CMK (cell line): Measurements from ENCODE around the gene COLEC12.

Experiments used
- DNase-seq: peaks from one replicate; pipeline ENCODE4 v3.0.0-alpha.2; 2010; ENCODE audit warnings: low read depth

The COLEC12 gene

DNA sequence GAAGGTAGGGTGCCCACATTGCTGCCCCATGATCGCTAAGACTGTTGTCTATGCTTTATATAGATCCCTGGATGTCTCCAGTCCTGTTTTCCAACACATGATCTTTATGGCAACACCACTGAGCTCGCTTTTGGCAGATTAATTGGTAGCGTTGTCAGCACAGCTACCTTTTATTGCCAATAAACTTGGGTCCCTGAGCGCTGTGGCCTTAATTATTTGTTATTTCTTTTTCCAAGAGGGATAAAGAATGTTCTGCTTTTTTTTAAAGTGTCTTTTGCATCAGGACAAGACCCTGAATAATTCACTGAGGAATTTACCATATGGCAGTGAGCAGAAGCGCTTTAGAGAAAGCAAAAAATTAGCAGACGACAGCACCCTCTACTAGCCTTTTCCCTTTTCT, 113.5 kb downstream of the COLEC12 start:
- no peak for DNase-seq

DNA sequence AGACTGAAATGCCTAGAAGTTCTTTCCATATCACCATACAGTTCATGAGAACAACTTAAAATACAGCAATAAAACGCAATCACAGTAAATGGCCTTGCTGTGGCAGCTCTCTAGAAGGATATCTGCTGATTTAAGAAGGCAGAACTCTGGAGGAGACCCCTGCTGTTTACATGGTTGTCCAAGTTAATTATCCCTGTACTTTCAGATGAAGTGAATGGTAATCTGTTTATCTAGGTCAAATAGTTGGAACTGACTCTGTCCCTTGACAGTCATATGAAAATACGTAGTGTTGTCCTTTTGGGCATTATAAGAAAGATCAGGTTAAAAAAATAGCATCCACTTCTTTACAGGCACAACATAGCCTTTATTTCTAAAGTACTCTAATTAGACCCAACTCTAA, 115.6 kb downstream of the COLEC12 start:
- DNase-seq: no peak

DNA sequence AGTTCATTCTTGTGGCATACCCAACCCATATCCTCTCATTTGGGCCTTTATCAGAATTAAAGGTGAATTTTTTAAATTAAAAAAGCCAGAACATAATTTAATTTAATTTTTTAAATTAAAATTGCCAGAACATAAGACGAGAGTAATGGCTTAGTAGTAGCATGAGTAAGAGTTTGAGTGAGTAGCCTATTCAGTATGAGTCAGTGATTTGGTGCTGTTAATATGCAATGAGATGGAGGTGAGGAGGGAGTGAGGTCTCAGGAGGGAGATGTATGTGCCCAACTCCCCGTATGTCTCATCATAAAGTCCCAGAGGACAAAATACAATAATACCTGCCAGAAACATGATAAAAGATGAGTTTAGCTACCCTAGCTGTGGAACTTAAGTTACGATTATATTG, 117.4 kb downstream of the COLEC12 start:
- DNase-seq: no peak

DNA sequence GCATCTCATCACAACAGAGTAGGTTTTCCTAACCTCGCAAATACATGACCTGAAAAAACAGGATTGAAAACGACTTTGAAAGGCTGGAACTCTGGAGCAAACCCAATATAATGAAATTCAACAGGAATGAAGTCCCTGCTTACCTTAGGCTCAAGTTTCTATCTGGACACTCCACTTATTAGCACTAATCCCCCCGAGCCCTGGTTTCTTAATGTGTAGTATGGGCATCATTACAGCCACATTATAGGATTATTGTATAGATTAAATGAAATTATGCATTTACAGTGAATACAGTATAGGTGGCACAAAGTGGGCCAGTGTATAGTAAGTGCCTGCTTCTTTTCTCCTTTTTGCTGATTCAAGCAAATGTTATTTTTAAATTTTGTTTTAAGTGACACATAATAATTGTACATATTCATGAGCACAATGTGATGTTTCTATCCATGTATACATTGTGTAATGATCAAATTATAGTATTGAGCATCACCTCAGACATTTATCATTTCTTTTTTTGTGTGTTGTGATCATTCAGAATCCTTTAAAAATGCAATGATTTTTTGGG, 118.0 kb downstream of the COLEC12 start:
- no peak for DNase-seq

DNA sequence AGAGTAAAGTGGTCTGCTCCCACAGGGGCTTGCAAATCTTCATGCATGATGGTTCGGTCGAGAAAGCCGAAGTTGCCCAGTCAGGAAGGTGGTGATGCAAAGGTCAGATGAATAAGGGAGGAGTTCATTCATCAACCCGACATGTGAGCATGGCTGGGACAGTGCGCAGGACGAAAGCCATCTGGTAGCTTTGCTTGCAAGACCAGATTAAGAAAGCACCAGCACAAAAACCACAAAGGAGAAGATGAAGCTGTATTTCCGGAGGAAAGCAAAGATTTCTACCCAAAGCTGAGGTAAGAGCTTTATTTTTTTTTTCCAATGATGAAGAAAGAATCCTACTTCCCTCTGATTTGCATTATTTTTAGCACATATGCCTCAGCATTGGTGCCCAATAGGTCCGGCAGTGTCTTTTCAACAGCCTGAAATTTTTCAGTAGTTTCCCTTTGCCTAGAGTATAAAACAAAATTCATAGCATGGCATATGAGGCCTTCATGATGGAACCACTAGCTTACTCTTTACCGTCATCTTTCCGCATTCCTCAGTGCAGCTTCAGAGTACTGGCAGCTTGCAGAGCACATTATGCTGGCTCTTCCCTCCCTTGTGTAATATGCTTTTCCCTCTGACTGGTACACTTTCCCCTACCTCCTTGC, 120.7 kb downstream of the COLEC12 start:
- no peak for DNase-seq

DNA sequence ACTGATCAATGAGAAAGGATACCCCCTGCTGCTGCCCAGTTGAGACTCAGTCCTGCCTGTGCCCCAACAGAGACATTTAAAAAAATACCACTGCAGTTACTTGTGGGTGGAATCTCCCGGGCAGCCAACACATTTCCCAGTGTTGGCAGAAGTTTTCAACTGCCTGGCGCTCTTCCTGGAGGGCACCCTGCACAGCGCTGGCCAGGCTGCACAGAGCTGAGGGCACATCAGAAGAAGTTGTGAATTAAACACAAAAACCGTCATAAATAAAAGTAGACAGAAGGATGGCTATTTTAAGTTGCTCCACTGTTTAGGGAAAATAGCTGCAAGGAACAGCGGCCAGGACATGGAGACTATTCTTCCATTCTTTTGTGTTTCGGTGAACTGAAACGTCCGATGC, 122.4 kb downstream of the COLEC12 start:
- DNase-seq: no peak

DNA sequence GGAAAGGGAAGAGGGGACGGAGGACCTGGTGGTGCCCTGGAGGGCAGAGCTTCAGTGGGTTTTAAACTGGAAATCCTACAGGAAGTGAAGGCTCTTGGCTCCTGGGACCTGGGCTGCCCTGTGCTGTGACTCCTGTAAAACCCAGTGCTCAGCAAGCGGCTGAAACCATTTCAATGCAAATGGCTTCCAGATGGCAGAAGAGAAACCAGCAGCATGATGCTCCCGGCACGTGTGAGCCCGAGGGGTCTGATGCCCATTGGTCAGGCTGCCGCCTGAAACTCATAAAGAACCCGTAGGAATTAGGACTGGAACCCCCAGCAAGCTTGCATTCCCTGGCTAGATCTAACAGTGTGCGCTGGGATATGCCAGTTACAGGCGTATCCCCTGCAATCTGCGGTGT, 123.4 kb downstream of the COLEC12 start:
- DNase-seq: no peak

DNA sequence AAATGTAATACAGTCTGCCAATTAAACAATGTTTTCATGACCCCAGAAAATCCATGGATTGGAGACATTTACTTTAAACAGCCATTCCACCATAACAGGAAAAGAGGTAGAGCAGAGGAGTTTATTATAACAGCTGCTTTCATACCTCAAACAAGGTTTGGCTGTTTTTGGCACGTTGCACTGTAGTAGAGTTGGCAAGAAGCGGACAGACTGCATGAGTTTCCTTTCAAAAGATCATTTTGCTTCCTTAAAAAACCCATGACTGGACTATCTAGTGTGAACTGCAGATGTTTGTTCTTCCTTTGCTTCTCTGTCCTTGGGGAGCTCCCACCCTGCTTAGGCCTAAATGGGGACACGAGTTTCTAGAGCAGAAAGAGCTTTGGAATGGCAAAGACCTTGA, 124.2 kb downstream of the COLEC12 start:
- DNase-seq: no peak

DNA sequence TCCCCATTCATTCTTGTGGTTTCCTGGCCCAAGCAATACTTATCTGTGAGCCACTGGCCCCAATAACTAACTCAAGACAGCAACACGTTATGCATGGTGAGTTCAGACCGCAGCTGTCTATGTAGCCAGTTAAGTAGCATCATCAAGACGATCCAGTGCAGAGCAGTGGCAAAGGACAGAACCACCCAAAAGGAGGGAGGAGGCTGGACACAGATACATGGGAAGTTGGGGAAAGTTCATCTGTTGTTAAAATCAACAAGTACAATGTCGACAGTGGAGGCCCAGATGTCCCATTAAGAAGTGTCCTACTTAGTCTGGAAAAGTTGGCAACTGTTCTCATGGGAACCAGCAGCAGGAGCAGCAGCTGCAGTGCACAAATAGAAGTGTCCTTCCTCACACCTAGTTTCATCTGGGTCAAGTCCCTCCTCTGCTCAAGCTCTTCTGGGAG, 125.8 kb downstream of the COLEC12 start:
- DNase-seq: peak; percentile 29

DNA sequence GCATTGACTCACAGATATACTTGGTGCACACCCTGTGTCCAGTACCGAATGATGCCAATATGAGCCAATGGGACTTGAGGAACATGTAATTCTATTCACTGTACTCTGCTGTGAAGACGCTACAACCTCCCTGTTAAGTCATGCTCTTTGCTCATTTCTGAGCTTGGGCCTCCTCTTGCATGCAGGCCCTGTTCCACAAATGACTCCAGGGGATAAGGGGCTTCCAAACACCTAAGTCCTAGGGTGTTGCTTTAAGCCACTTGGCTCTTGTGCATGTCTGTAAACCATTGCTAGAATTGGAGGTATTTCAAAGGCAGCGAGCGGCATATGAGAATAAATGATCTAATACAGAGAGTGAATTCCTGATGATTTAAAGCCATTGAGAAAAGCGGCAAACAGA, 126.7 kb downstream of the COLEC12 start:
- DNase-seq: no peak

DNA sequence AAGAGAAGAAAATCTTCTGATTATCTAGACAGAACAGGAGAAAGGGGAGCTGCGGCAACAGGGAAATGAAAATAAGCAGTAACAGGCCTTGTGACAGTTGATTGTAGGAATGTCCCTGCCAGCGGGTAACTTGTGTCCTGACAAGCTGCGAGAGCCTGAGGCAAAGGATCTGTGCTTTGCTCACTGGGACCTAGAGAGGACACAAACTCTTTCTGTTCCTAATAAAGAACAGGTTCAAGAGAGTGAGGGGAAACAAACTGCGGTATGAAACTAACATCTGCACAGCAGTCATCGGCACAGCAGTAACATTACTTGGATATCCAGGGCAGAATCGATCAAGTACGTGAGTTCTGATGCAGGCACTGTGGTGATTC, 128.9 kb downstream of the COLEC12 start:
- no peak for DNase-seq

DNA sequence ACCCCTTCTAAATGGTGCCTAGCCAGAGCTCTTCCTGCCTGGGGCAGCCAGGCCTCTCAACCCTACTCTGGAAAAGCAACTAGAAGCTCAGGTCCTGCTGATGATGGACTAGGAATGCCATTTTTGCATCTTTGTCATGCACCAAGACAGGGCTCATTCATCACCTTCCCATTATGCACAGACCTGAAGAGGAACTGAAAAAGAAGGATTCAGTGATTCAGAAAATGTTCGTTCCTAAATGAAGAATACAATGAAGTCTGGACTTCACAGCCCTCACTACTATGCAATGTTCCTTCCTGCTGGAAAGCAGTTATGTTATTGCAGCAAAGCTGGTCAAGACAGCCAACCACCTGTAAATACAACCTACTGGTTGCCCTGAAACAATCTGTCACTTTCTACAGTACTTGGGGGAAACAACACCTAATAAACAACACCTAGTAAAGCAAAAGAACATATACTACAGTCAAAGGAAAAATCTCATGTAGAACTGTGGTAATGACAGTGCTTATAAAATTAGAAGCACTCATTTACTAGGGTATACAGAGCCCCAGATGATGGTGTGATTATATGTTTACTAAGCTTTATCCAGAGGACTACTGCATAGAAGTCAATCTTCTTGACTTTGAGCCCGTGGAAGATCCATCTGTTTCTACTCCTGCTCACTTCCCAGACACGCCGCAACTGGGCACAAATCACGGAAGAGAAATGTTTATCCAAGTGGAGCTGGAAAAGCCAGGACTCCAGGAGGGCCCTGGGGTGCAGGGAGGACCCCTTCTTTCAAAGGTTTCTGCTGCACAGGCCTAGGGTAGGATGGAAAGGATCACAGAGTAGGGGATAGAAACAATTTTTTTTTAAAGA, 129.5 kb downstream of the COLEC12 start:
- DNase-seq: no peak

DNA sequence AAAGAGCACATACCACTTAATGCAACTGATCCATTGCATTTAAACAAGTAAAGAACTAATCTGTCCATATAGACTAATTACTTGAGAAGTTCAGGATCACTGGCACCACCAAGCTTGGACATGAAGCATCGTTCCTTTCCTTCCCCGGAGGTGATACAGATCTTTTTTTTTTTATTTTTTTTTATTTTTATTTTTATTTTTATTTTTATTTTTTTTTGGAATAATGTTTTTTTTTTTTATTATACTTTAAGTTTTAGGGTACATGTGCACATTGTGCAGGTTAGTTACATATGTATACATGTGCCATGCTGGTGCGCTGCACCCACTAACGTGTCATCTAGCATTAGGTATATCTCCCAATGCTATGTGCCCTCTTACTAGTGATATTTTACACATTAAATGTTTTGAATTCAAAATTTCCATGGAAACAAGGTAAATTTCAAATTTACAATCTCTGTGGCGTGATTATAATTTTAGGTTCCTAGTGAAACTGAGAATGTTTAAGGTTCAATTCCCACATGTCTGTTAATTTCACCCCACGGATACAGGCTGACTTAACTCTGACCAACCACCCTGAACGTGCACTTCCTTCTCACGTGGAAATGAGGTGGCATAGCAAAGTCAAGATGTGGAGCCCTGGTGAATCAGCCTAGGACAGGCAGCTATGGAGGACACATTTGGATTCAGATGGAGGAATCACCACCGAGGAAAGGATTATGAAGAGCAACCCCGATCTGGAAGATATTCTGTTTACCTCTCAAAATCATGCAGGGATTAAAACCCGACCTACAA, 131.1 kb downstream of the COLEC12 start:
- no peak for DNase-seq

DNA sequence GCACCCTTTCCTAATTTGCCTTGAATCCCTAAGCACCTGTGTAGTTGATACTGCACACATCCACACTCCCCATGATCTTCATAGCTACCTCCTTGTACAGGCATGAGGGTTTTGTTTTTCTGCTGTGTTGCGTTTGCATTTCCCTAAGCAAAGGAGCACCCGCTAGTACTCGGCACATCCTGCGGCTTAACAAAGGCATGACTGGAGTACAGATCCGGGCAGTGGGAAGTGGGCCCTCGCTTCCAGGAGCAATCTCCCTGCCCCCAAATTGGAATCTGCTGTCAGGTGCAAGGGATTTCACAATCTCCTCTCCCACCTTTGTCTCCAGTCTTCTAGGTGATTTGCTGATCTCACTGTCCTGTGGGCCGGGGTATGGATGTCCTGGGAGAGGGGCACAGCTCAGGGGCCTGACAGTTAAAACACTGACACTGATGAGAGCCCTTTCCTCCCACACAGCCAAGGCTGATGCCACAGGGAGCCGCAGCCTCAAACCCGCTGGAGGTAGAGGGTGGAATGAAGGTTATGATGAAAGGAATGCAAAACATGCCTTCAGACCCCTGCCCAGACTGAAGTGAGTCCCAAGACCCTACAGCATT, 133.9 kb downstream of the COLEC12 start:
- no peak for DNase-seq

DNA sequence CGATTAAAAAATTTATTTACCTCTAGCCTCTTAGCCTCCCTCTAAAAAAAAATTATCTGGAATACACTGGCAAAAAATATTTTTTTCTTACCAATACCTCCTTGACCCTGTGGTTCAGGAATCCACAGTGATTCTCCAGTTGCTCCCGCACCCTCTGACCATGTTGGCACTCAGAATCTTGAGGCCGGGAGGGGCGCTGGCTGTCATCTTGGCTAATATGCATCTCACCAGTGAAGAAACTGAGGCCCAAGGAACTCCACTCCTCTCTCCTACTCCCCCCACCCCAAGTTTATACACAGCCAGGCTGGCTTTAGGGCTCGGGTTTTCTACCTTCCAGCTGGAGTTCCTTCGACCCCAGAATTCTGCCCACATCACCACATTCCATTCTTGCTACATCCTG, 134.8 kb downstream of the COLEC12 start:
- no peak for DNase-seq

DNA sequence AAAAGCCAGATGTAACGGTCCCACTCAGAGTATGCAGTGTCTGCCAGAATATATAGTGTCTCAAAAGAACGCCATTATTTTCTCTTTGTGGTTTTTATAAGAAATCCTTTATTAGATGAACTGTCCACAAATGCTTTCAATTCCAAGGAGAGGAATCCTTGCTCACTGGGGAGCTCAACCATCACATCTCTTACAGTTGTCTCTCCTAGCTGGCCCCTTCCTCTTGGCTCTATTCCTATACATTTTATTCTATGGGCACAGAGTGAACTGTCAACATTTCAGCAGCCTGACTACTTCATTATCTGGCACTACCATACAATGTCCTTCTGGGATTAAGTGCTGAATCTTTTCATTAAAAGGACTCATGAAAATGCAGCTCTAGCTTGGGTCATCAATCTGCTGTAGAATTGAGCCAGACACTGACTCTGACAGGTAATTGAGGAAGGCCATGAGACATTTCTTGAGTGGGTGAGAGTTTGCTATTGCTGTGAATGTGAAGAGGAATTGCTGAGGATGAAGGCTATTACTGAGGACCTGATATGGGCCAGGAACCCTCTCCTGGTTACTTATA, 136.2 kb downstream of the COLEC12 start:
- DNase-seq: no peak

DNA sequence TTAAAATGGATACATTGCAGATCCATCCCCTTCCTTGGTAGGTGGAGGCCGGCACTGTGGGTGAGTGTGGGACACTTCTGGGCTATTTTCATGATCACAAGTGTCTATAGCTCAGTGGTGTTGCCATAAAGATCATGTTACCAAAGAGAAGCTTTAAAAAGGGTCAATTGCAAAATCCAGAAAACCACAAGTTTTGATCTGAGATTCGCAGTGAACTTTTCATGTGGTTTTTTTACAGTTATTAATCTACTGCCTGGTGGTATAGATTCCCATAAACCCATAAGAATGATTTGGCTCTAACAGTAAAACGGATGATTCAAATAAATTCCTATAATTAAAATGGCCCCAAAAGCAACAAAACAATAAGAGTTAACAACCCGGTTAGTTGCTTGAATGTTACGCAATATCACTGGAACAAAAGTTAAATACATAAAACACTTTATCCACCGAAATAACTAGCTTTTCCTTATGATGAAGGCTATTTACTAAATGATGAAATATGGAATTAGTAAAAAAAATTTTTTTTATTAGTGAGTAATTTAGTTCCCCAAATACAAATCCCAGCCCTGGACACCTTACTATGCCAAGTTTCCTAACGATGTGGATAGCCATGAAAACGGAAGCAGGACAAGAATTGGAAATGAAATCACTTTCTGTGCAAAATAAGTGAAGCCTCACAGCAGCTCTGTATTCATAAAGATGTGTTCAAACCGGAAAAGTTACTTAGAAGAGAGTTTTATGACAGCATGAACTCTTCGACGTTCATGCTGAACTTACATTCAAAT, 137.0 kb downstream of the COLEC12 start:
- DNase-seq: no peak

DNA sequence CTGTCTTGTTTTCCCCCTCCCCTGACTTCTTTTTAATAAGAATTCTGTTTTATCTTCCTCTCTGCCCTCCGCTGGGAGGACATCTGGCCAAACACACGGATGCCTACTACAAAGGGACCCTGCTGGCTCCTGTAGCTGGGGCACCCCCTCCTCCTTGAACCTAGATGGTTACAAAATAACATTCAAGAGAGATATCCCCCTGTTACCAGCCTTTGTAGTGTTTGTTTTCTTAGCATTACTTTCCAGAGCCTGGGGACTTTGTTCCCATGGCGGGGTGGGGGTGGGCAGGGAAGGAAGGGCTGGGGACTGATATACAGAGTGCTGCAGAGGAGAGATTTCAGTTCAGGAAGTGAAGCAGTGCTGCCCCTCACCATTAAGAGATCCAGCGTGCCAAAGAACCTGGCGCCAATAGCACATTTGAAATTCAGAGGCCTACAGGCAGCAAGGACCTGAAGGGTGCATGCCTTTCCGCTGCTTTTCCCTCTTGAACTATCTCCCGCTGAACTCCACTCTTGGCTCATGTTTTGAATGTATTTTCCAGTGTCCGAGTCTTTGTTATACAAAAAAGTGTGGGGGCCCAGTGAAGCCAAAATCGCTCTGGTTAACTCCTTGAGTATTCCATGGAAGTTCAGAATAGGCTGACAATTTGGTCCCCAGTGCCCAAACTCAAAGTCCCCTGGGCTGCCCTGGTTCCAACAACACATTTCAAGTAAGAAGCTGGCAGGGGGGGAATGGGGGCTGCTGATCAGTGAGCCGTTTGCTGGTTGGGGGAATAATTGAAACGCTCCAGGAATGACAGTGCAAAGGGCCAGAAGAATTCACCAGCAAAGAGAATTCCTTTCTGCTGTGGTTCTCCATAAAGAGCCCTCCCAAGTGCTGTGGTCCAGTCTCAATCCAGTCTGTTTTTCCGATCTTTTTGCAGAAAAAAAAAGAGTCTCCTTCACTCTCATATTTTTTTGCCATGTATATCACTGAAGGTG, 137.9 kb downstream of the COLEC12 start:
- DNase-seq: no peak

DNA sequence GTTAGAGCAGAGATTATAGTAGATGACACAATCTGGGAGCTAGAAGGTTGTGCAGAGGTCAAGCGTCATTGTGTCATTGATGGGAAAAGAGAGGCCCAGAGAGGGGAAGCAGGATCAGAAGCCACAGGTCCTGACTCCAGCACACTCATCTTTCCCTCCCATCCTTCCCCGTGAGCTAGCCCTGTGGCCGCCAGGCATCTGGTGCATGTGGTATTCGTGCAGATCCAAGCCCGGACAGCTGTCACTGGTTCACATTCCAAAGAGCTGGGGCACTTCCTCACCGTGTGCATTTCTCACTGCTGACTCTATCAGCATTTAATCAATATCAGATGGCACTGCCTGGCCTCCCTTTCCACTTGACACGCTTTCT, 138.6 kb downstream of the COLEC12 start:
- no peak for DNase-seq
